GM10847 (cell line): Measurements from ENCODE around the gene AFF1.

Experiments
- POLR2A ChIP-seq: IDR thresholded peaks from 2 replicates; pipeline ENCODE4 v1.6.1; 2011; ENCODE audit not compliant: insufficient read length; ENCODE audit errors: extremely low read depth

The AFF1 gene

GRCh38 chr4:87185146-87185870 lies 250.5 kb downstream of the AFF1 start:
- no peak for TF ChIP-seq POLR2A

GRCh38 chr4:87188048-87188447 lies 253.2 kb downstream of the AFF1 start:
- no peak for TF ChIP-seq POLR2A

- TF ChIP-seq POLR2A = no peak
Observed at GRCh38 chr4:87188932-87189331, 254.1 kb downstream of the AFF1 start.
